Measurements from ENCODE around the gene CEP170B.

CEP170B gene

GRCh38 chr14:104866451-104867370, 1.6 kb downstream of the CEP170B start:
- no peak for DNase-seq (ENCODE audit: low read depth in 2 of 2, low spot score in 1 of 2)

- DNase-seq (ENCODE audit: low read depth in 2 of 2, low spot score in 1 of 2) = no peak
These were observed 2.4 kb downstream of the CEP170B start for GRCh38 chr14:104867371-104868059.

DNA sequence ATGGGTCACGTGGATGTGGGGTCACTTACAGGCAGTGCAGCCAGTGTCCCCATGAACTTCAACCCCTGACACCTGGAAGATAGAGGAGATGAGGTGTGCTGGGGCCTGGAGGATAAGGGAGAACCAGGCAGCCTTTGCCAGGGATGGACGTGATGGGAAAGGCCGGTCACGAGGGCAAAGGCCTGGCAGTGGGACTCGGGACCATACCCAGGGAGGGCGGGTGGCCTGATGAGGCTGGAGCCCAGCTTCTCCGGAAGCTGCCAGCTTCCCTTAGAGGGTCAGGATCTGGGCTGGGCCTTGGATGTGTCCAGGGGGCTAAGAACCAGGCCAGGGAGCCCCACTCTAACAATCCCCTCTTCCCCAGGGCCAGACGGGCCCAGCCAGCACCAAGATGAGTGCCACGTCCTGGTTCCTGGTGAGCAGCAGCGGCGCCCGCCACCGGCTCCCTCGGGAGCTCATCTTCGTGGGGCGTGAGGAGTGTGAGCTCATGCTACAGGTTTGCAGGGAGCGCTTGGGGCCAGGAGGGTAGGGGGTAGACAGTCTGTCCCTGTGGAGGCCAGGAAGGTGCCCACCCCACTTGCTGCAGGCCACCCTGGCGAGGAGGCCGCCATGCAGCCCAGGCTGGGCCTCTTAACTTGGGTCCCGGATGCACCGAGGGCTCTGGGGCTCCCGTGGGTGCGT, 3.1 kb downstream of the CEP170B start:
- DNase-seq (ENCODE audit: low read depth in 2 of 2, low spot score in 1 of 2) = no peak

DNA sequence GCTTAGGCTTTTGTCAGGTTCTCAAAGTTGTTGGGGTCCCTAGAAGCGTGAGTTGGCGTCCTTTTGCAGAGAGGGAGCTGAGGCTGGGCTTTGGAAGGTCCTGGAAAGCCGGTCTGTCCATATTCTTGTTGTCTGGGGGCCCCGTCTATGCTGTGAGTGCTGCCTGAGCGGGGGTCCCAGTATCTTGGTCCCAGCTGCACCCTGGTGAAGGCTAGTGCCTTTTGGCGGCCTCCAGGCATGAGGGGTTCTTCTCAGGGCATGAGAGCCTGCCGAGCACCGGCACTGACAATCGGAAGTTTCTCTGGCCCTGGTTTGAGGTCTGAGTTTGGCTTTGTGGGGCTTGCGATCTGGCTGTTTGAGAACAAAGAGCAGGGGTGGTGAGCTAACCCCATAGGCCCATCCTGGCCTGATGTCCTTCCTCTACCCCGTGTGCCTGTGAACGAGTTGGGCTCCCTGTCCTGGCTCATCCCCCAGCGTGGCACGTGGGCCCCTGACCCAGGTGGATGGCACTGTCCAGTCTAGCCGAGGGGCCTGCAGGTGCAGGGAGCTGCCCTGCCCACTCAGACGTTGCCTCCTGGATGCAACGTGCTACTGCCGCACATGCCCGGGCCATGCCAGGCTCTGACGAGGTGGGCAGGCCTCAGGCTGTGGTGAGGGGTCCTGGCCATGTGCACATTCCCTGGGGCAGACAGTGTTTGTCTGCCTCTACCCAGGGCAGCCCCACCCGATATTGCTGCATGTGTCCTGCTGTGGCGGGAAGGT, 3.9 kb downstream of the CEP170B start:
- no peak for DNase-seq (ENCODE audit: low read depth in 2 of 2, low spot score in 1 of 2)

DNA sequence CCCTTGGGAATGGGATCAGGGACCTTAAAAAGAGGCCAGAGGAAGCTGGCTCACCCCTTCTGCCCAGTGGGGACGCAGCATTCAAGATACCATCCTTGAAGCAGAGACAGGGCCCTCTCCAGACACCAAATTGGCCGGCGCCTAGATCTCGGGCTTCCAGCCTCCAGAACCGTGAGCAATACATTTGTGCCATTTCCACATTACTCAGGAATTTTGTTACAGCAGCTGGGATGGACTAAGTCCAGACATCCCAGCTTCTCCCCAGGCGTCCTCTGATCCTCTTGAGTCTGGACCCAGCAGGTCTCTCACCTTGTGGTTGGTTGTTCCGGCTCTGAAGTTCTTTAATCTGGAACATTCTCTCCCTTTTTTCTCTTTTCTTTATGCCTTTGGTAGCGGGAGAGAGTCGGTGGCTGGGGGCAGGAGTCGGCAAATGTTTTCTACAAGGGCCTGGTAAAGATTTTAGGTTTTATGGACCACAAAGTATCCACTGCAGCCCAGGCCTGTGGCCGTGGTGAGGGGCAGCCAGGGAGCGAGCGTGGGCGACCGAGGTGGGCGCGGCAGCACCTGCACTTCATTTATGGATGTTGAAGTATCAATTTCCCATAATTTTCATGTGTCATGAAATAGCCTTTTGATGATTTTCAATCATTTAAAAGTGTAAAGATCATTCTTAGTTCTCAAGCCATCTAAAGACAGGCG, 4.8 kb downstream of the CEP170B start:
- DNase-seq (ENCODE audit: low read depth in 2 of 2, low spot score in 1 of 2) = no peak

DNA sequence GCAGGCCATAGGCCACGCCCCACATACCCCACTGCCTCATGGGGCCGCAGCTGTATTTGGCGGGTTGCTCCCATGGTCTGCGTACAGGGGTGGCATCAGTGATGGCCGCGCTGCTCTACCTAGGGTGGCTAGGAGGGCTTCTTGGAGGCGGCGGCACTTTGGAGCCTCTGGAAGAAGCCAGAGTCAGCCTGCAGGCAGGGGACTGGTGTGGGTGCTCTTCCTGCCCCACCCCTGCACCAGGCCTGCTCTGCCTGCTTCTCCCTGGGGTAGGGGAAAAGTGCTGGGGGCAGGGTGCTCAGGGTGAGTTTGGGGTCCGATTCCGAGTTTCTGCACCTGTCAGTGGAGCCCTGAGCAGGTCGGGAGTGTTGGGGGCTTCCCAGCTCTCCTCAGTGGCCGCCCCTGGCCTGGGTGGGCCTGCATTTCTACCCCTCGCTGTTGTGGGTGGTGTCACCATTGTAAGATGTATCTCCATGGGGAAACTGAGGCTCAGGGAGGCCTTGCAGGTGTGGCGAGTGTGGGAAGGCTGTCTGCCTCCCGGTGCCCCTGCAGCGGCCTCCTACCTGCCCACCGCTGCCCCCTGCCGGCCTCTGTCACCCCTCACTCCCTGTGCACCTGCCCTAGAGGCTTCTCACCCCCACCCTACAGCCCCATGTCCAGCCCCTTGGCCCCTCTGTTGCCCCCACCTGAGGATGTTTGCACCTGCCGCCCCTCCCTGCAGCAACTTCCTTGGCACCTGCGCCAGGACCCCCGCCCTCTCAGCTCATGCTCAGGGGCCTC, 5.5 kb downstream of the CEP170B start:
- no peak for DNase-seq (ENCODE audit: low read depth in 2 of 2, low spot score in 1 of 2)

- DNase-seq (ENCODE audit: low read depth in 2 of 2, low spot score in 1 of 2) = no peak
These were observed 6.1 kb downstream of the CEP170B start for GRCh38 chr14:104871145-104871655.

- no peak for DNase-seq (ENCODE audit: low read depth in 2 of 2, low spot score in 1 of 2)
These were observed 6.8 kb downstream of the CEP170B start for GRCh38 chr14:104871656-104872468.

DNA sequence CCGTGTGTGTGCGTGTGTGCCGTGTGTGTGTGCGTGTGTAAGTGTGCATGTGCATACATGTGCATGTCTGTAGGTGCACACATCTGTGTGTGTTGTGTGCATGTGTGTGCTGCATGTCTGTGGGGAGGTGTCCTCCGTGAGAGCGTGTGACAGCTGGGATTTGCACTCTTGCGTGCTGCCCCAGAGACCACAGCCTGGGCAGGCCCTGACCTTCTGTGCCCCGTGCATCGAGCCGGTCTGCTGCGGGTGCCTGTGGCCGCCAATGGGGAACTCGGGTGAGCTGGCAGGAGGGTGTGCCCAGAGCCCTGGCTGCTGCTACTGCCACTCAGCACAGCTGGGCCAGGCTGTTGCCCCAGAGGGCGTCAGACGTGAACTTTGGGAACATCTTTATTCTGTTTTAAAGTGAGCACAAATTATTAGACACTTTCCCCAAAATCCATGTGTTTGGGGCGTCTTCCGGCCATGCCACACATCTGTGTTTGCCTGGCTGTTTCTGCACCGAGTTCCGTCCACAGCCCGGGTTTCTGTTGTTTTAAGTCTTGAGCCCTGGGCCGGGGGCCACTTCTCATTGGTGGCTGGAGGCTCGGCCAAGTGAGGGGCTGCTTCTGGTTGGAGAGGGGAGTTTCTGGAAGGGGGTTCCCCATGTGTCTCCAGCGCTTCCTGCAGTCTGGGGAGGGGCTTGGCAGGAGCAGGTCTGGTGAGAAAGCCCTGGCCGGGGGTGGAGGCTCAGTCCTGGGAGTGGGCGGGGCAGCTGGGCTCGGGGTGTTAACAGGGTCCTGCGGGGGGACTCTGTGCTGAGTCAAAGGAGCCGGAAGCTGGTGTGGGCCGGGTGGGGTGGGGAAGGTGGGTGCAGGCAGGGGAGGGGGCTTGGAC, 7.6 kb downstream of the CEP170B start:
- no peak for DNase-seq (ENCODE audit: low read depth in 2 of 2, low spot score in 1 of 2)

GRCh38 chr14:104873380-104874055, 8.4 kb downstream of the CEP170B start:
- DNase-seq (ENCODE audit: low read depth in 2 of 2, low spot score in 1 of 2) = no peak

GRCh38 chr14:104874110-104874531, 9.1 kb downstream of the CEP170B start:
- no peak for DNase-seq (ENCODE audit: low read depth in 2 of 2, low spot score in 1 of 2)

GRCh38 chr14:104874571-104875411, 9.7 kb downstream of the CEP170B start:
- DNase-seq (ENCODE audit: low read depth in 2 of 2, low spot score in 1 of 2) = no peak

GRCh38 chr14:104875412-104875751, 10.3 kb downstream of the CEP170B start:
- no peak for DNase-seq (ENCODE audit: low read depth in 2 of 2, low spot score in 1 of 2)

DNA sequence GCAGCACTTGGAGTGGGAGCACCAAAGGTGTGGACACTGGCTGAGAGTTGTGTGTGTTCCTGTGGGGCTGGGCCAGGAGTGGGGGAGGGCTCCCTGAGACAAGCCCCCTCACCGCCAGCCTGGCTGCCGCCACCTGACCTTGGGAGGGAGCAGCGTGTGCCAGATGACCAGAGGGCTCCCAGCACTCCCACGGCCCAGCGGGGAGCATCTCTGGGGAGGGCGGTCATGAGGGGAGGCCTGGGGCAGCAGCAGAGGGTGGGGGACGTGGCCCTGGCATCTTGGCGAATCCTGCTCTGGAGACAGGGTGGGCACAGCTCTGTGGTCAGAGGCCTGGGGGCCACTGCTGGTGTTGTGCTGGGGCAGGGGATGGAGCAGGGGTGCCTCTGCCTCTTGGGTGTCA, 10.7 kb downstream of the CEP170B start:
- no peak for DNase-seq (ENCODE audit: low read depth in 2 of 2, low spot score in 1 of 2)

GRCh38 chr14:104876251-104876699, 11.2 kb downstream of the CEP170B start:
- DNase-seq (ENCODE audit: low read depth in 2 of 2, low spot score in 1 of 2) = no peak

Data from stimulated activated CD8-positive, alpha-beta memory T cell treated with anti-CD3 and anti-CD28 coated beads, Interleukin-4, amount 100 ng/mL, for 4 hours (primary cell).